ENCODE data around the gene SLC4A2.

DNA sequence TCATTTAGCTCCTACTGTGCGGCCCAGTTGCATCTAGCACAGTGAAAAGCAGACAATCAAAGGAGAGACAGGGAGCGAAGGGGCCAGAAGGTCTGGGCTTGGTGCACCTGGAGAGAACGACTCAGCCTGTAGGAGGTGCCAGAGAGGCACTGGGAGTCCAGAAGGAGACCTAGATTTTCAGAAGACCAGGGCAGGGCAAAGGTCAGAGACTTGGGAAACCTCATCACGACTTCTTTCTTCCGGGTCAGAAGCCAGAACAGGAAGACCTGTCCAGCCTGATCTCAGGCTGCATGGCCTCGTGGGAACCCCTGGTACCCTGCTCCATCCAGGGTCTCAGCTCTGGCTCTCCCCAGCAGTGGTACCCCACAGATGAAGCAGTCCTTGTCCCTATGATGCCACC lies 32.0 kb downstream of the SLC4A2 start:
- TF ChIP-seq ZNF350 (tag by site-specific recombination; IDR thresholded peaks at IDR 0.05) (no peak), ZNF501 (tag by site-specific recombination; IDR thresholded peaks at IDR 0.05) (no peak), ZNF777 (tag by site-specific recombination; IDR thresholded peaks at IDR 0.05; ENCODE audit: borderline replicate concordance) (no peak), ZNF24 (tag by site-specific recombination; IDR thresholded peaks at IDR 0.05) (no peak), SETDB1 (IDR thresholded peaks at IDR 0.05; ENCODE audit: insufficient read length, low read length) (no peak), KLF16 (tag by site-specific recombination; IDR thresholded peaks at IDR 0.05) (no peak), ZNF266 (tag by site-specific recombination; IDR thresholded peaks at IDR 0.05; ENCODE audit: low read depth) (no peak), ZNF76 (tag by site-specific recombination; IDR thresholded peaks at IDR 0.05; ENCODE audit: borderline replicate concordance, low read depth) (no peak), ZBTB21 (tag by site-specific recombination; IDR thresholded peaks at IDR 0.05) (no peak), ZNF221 (tag by site-specific recombination; IDR thresholded peaks at IDR 0.05; ENCODE audit: borderline replicate concordance) (no peak), ZSCAN16 (tag by site-specific recombination; IDR thresholded peaks at IDR 0.05) (no peak)
- TF ChIP-seq, protein P1, sequence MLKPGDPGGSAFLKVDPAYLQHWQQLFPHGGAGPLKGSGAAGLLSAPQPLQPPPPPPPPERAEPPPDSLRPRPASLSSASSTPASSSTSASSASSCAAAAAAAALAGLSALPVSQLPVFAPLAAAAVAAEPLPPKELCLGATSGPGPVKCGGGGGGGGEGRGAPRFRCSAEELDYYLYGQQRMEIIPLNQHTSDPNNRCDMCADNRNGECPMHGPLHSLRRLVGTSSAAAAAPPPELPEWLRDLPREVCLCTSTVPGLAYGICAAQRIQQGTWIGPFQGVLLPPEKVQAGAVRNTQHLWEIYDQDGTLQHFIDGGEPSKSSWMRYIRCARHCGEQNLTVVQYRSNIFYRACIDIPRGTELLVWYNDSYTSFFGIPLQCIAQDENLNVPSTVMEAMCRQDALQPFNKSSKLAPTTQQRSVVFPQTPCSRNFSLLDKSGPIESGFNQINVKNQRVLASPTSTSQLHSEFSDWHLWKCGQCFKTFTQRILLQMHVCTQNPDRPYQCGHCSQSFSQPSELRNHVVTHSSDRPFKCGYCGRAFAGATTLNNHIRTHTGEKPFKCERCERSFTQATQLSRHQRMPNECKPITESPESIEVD (tag by site-specific recombination; IDR thresholded peaks at IDR 0.05), result no peak
- TF ChIP-seq, protein P2, sequence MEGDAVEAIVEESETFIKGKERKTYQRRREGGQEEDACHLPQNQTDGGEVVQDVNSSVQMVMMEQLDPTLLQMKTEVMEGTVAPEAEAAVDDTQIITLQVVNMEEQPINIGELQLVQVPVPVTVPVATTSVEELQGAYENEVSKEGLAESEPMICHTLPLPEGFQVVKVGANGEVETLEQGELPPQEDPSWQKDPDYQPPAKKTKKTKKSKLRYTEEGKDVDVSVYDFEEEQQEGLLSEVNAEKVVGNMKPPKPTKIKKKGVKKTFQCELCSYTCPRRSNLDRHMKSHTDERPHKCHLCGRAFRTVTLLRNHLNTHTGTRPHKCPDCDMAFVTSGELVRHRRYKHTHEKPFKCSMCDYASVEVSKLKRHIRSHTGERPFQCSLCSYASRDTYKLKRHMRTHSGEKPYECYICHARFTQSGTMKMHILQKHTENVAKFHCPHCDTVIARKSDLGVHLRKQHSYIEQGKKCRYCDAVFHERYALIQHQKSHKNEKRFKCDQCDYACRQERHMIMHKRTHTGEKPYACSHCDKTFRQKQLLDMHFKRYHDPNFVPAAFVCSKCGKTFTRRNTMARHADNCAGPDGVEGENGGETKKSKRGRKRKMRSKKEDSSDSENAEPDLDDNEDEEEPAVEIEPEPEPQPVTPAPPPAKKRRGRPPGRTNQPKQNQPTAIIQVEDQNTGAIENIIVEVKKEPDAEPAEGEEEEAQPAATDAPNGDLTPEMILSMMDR (tag by site-specific recombination; IDR thresholded peaks at IDR 0.05), result peak; percentile 41
